GM18873 (cell line): ENCODE results near the gene ADORA1.

Experiments
- ATAC-seq: cut with Tn5 transposase; IDR thresholded peaks from one replicate; pipeline ENCODE4 v1.9.1; 2021; ENCODE audit warnings: mild to moderate bottlenecking, moderate library complexity, moderate number of reproducible peaks; ENCODE audit not compliant: unreplicated experiment, low FRiP score

The ADORA1 gene

GRCh38 chr1:203120325-203121153, 7.0 kb upstream of the ADORA1 start:
- no peak for ATAC-seq

GRCh38 chr1:203121186-203122015, 6.1 kb upstream of the ADORA1 start:
- ATAC-seq: no peak

- no peak for ATAC-seq
Measured at GRCh38 chr1:203122159-203122558, 5.4 kb upstream of the ADORA1 start.

- no peak for ATAC-seq
Measured at GRCh38 chr1:203124011-203124410, 3.5 kb upstream of the ADORA1 start.

GRCh38 chr1:203124546-203125317, 2.8 kb upstream of the ADORA1 start:
- no peak for ATAC-seq

GRCh38 chr1:203126151-203126865, 1.2 kb upstream of the ADORA1 start:
- ATAC-seq: no peak

- ATAC-seq: no peak
Measured at GRCh38 chr1:203126866-203127665, 460 bp upstream of the ADORA1 start.

GRCh38 chr1:203128431-203128715, 847 bp downstream of the ADORA1 start:
- ATAC-seq: no peak

- ATAC-seq: no peak
Measured at GRCh38 chr1:203128716-203129500, 1.4 kb downstream of the ADORA1 start.

GRCh38 chr1:203129501-203130231, 2.1 kb downstream of the ADORA1 start:
- no peak for ATAC-seq

GRCh38 chr1:203130358-203130985, 2.9 kb downstream of the ADORA1 start:
- no peak for ATAC-seq

GRCh38 chr1:203131548-203132200, 4.1 kb downstream of the ADORA1 start:
- no peak for ATAC-seq

GRCh38 chr1:203133970-203134725, 6.6 kb downstream of the ADORA1 start:
- no peak for ATAC-seq

GRCh38 chr1:203135636-203136305, 8.2 kb downstream of the ADORA1 start:
- no peak for ATAC-seq

- no peak for ATAC-seq
Measured at GRCh38 chr1:203136409-203137042, 9.0 kb downstream of the ADORA1 start.

GRCh38 chr1:203137324-203137723, 9.8 kb downstream of the ADORA1 start:
- ATAC-seq: no peak
